Liver (tissue), 9 donors: ENCODE results near the gene LEKR1. TPM values are rescaled to one million over a fixed set of nuclear protein-coding genes. Genes with fewer than 3 reads are reported as not detected.

Experiments used
- DNase-seq: peaks from one replicate; pipeline ENCODE4 v3.0.0-alpha.2; 2017; ENCODE audit warnings: low spot score
- H3K27ac ChIP-seq, 2 donors: one replicate each; pipeline ENCODE4 v1.7.0; 2013; ENCODE audit warnings: inconsistent platforms in 2 of 2, low read length in 2 of 2, control low read depth in 1 of 2, low read depth in 1 of 2, mild to moderate bottlenecking in 1 of 2
- H3K27me3 ChIP-seq, 4 donors: one replicate each; pipeline versions ENCODE4 v1.6.1 to v1.7.0; 2013; ENCODE audit warnings: low read length in 3 of 4, inconsistent platforms in 1 of 4, mild to moderate bottlenecking in 1 of 4, moderate library complexity in 1 of 4; ENCODE audit not compliant: control insufficient read depth in 4 of 4, insufficient read depth in 4 of 4
- H3K36me3 ChIP-seq, 4 donors: one replicate each; pipeline versions ENCODE4 v1.6.1 to v1.7.0; 2013; ENCODE audit warnings: low read length in 3 of 4, mild to moderate bottlenecking in 3 of 4, low read depth in 1 of 4, moderate library complexity in 1 of 4; ENCODE audit not compliant: control insufficient read depth in 4 of 4, insufficient read depth in 3 of 4
- H3K4me1 ChIP-seq, 4 donors: one replicate each; pipeline versions ENCODE4 v1.6.1 to v1.7.0; 2013; ENCODE audit warnings: low read length in 3 of 4, mild to moderate bottlenecking in 3 of 4, moderate library complexity in 1 of 4; ENCODE audit not compliant: control insufficient read depth in 4 of 4, insufficient read depth in 4 of 4
- H3K4me3 ChIP-seq, 3 donors: one replicate each; pipeline versions ENCODE4 v1.6.1 to v1.7.0; 2013; ENCODE audit warnings: low read length in 3 of 3, control low read depth in 1 of 3, low read depth in 1 of 3, mild to moderate bottlenecking in 1 of 3
- H3K9ac ChIP-seq, 2 donors: one replicate each; pipeline ENCODE4 v1.7.0; 2013; ENCODE audit warnings: low read length in 2 of 2, mild to moderate bottlenecking in 2 of 2, moderate library complexity in 2 of 2, control low read depth in 1 of 2, low read depth in 1 of 2
- H3K9me3 ChIP-seq, 4 donors: one replicate each; pipeline versions ENCODE4 v1.6.1 to v1.7.0; 2013; ENCODE audit warnings: low read length in 3 of 4; ENCODE audit not compliant: control insufficient read depth in 4 of 4
- ATF3 ChIP-seq: IDR thresholded peaks from 2 replicates; pipeline ENCODE4 v1.6.1; 2016; ENCODE audit warnings: antibody characterized with exemption
- CTCF ChIP-seq: fragments of 150-350 bp; IDR thresholded peaks from 2 replicates; pipeline ENCODE4 v1.5.1; 2017; ENCODE audit warnings: improper control_type of control experiment, low read depth, low read length; ENCODE audit not compliant: missing input control
- EGR1 ChIP-seq, 2 donors: IDR thresholded peaks; 2 replicates each; pipeline ENCODE4 v1.6.1; 2016 to 2018; ENCODE audit warnings: antibody characterized with exemption in 2 of 2, low read depth in 2 of 2
- FOXA1 ChIP-seq: IDR thresholded peaks from 2 replicates; pipeline ENCODE4 v1.6.1; 2016; ENCODE audit warnings: antibody characterized with exemption
- FOXA2 ChIP-seq: IDR thresholded peaks from 2 replicates; pipeline ENCODE4 v1.6.1; 2016; ENCODE audit warnings: antibody characterized with exemption
- GABPA ChIP-seq, 2 donors: IDR thresholded peaks in 1 of 2; conservative IDR thresholded peaks in 1 of 2; 2 replicates each; pipeline ENCODE4 v1.6.1; 2016; ENCODE audit warnings: antibody characterized with exemption in 2 of 2, mild to moderate bottlenecking in 1 of 2, moderate library complexity in 1 of 2
- HNF4A ChIP-seq, 2 donors: conservative IDR thresholded peaks; 2 replicates each; pipeline ENCODE4 v1.6.1; 2016; ENCODE audit warnings: antibody characterized with exemption in 2 of 2, mild to moderate bottlenecking in 2 of 2
- HNF4G ChIP-seq: IDR thresholded peaks from 2 replicates; pipeline ENCODE4 v1.6.1; 2016; ENCODE audit warnings: antibody characterized with exemption
- JUND ChIP-seq, 2 donors: IDR thresholded peaks; 2 replicates each; pipeline ENCODE4 v1.6.1; 2016; ENCODE audit warnings: antibody characterized with exemption in 2 of 2
- MAX ChIP-seq: IDR thresholded peaks from 2 replicates; pipeline ENCODE4 v1.6.1; 2016; ENCODE audit warnings: antibody characterized with exemption
- NR2F2 ChIP-seq: IDR thresholded peaks from 2 replicates; pipeline ENCODE4 v1.6.1; 2016; ENCODE audit warnings: antibody characterized with exemption
- RAD21 ChIP-seq, 2 donors: IDR thresholded peaks; 2 replicates each; pipeline ENCODE4 v1.6.1; 2016; ENCODE audit warnings: antibody characterized with exemption in 2 of 2, mild to moderate bottlenecking in 2 of 2
- REST ChIP-seq: IDR thresholded peaks from 2 replicates; pipeline ENCODE4 v1.6.1; 2016; ENCODE audit warnings: antibody characterized with exemption, mild to moderate bottlenecking
- RXRA ChIP-seq, 2 donors: IDR thresholded peaks; 2 replicates each; pipeline ENCODE4 v1.6.1; 2017 to 2018; ENCODE audit warnings: antibody characterized with exemption in 2 of 2, mild to moderate bottlenecking in 1 of 2
- SP1 ChIP-seq: IDR thresholded peaks from 2 replicates; pipeline ENCODE4 v1.6.1; 2018; ENCODE audit warnings: antibody characterized with exemption, mild to moderate bottlenecking
- TAF1 ChIP-seq: conservative IDR thresholded peaks from 2 replicates; pipeline ENCODE4 v1.6.1; 2016; ENCODE audit warnings: antibody characterized with exemption, mild to moderate bottlenecking
- YY1 ChIP-seq: IDR thresholded peaks from 2 replicates; pipeline ENCODE4 v1.6.1; 2016; ENCODE audit warnings: antibody characterized with exemption, mild to moderate bottlenecking
- ZBTB33 ChIP-seq: IDR thresholded peaks from 2 replicates; pipeline ENCODE4 v1.6.1; 2016; ENCODE audit warnings: antibody characterized with exemption
- polyA plus RNA-seq, 2 donors: library from polyadenylated mRNA; stranded (reverse) in 1 of 2; unstranded in 1 of 2; fragments of 200-250 nt in 1 of 2; fragments of >200 nt in 1 of 2; fragmentation: Nextera tagmentation in 1 of 2; extraction: Ambion mirVana in 1 of 2; gene quantifications; one replicate each; pipeline versions ENCODE4 v1.2.1 to v1.2.3, GENCODE V29; 2013 to 2015
- total RNA-seq, 2 donors: library from RNA; depleted of rRNA; stranded (reverse); fragments of >200 nt; gene quantifications; one replicate each; pipeline ENCODE4 v1.2.3, GENCODE V29; 2014
- donor health status: healthy.
- donor health status: healthy.
- donor health status: healthy.
- donor health status: healthy.
- donor health status: healthy.

LEKR1 gene
- total and polyA plus RNA-seq, 4 donors, result 0.19 to 0.72 (median 0.44) TPM

- Histone ChIP-seq H3K4me3 (no peak overlapping the region), H3K36me3 (no peaks in the 10 kb centered on the region), H3K27ac (no peak overlapping the region), H3K4me1 (no peaks in the 10 kb centered on the region), H3K9ac (no peak overlapping the region), H3K27me3 (no peaks in the 10 kb centered on the region), H3K9me3 (no peaks in the 10 kb centered on the region)
- TF ChIP-seq JUND (IDR thresholded peaks at IDR 0.05) (no peak), HNF4A (conservative IDR thresholded peaks at IDR 0.05) (no peak), NR2F2 (no peak), EGR1 (IDR thresholded peaks at IDR 0.05; ENCODE audit: low read depth in 2 of 2) (no peak), YY1 (no peak), REST (no peak), MAX (no peak), RAD21 (IDR thresholded peaks at IDR 0.05) (no peak), RXRA (IDR thresholded peaks at IDR 0.05) (no peak), GABPA (IDR thresholded peaks at IDR 0.05 in 1 of 2, conservative IDR thresholded peaks at IDR 0.05 in 1 of 2) (no peak), ATF3 (no peak), CTCF (no peak), HNF4G (no peak), SP1 (no peak), ZBTB33 (no peak), TAF1 (no peak), FOXA2 (no peak), FOXA1 (no peak)
- DNase-seq, result no peak
These were observed 23.1 kb upstream of the LEKR1 start for GRCh38 chr3:156802821-156803606.
